Measurements from ENCODE around the gene EPO.

Gene EPO

DNA sequence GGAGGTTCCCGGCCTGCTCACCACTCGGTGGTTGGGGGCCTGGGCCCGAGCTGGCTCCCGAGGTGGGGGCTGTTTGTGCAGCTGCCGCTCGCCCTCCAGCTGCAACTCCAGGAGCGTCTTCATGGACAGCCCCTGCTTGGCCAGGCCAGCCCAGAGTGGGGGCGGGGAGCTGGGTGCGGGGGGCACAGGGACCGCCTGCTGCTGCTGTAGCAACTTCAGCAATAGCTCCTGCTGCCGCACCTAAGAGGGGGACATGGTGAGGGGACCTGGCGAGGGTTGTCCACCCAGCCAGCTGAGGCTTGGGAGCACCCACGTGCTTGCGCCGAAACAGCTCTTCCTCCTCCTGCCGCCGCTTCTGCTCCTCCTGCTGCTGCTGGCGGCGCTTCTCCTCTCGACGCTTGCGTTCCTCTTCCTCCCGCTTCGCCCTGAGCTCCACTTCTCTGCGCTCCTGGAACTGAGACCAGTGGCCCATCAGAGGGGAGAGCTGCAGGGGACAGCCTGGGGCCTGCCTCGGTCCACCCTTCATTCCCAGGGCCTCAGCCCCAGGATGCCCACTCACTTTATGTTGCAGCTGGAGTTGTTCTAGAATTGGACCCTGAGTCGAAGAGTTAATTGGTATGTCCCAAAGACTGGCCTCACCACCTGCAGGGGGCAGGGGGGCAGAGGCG is 37.1 kb upstream of the EPO start:
- H3K9me3 ChIP-seq, result no peaks in the 10 kb centered on the region
- peaks cover 100% of the 10 kb centered on the region for H3K36me3 ChIP-seq
- no peaks in the 10 kb centered on the region for H3K27me3 ChIP-seq
- no peak overlapping the region for H3K4me3 ChIP-seq
- no peak for TF ChIP-seq Cebpa-rat (IDR thresholded peaks at IDR 0.05)
- H3K9ac ChIP-seq, result no peak overlapping the region
- peaks cover 11% of the 10 kb centered on the region for H3K4me1 ChIP-seq
- no peak overlapping the region for H3K4me2 ChIP-seq
- H4K20me1 ChIP-seq, result peaks cover 96% of the 10 kb centered on the region
- no peak overlapping the region for H3K27ac ChIP-seq

DNA sequence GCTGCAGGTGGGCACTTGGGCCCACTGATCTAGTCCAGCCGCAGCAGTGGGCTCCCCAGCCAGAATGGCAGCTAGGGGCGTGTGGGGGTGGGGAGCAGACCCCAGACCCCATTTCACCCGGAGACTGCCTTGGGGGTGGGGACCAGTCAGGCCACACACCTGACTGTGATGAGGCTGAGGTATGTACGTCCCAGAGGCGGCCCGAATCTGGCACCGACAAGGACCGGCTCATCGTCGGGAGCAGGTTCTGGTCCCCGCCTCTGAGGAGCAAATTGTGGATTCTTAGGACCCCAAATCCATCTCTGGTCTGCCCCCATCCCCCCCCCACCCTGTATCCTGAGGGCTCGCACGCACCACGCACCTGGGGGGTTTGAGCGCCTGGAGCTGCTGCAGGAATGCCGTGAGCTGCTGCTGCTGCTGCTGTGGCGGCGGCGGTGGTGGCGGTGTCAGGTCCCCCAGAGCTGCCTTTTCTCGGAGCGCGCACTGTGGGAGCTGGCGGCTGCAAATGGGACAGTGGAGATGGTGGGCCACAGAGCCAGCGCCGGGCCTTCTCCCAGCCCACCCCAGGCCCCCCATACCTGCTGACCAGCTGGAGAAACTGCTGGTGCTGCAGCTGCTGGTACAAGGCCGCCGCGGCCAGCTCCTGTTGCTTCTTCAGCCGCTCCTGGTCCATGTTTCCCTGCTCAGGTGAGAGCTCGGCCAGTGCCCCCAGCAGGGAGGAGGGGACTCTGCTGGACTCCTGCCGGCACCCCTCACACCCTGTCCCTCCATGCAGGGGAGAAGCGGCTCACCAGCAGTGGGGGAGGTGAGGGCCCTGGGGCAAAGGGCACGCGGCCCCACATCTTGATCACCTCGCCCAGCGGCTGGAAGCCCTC is 36.4 kb upstream of the EPO start:
- no peak for TF ChIP-seq Cebpa-rat (IDR thresholded peaks at IDR 0.05)
- peaks cover 13% of the 10 kb centered on the region for H3K4me1 ChIP-seq
- peaks cover 96% of the 10 kb centered on the region for H4K20me1 ChIP-seq

DNA sequence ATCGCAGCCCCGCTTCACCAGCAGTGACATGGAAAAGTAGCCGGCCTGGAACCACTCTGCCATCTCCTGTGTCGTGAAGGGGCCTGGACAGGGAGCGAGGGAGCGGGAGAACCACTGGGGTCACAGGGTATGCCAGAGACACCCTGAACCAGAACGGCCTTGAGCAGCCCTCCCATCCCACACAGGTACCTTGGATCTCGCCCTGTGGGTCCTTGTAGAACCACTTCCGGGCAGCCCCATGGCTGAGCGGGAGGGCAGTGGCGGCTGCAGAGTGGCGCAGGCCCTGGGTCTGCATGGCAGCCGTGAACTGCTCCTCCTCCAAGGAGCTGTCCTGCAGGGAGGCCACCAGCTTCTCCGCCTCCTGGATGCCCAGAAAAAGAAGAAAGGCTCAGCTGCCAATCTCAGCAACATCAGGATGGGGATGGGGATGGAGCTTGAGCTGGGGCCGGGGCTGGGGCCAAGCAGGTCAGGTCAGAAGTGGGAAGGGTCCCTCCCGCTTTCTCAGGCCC is 35.7 kb upstream of the EPO start:
- H3K4me2 ChIP-seq, result no peak overlapping the region
- H3K9me3 ChIP-seq, result no peaks in the 10 kb centered on the region
- H3K27me3 ChIP-seq, result no peaks in the 10 kb centered on the region
- H3K4me1 ChIP-seq, result peaks cover 20% of the 10 kb centered on the region
- peaks cover 96% of the 10 kb centered on the region for H4K20me1 ChIP-seq
- no peak overlapping the region for H3K27ac ChIP-seq
- H3K4me3 ChIP-seq, result no peak overlapping the region
- no peak overlapping the region for H3K9ac ChIP-seq
- peaks cover 96% of the 10 kb centered on the region for H3K36me3 ChIP-seq
- no peak for TF ChIP-seq Cebpa-rat (IDR thresholded peaks at IDR 0.05)

More for the DNA sequence above, 36.4 kb upstream of the EPO start:
- no peaks in the 10 kb centered on the region for H3K9me3 ChIP-seq
- no peak overlapping the region for H3K27ac ChIP-seq
- H3K27me3 ChIP-seq, result no peaks in the 10 kb centered on the region
- no peak overlapping the region for H3K4me3 ChIP-seq
- H3K36me3 ChIP-seq, result peaks cover 100% of the 10 kb centered on the region
- no peak overlapping the region for H3K4me2 ChIP-seq
- H3K9ac ChIP-seq, result no peak overlapping the region

DNA sequence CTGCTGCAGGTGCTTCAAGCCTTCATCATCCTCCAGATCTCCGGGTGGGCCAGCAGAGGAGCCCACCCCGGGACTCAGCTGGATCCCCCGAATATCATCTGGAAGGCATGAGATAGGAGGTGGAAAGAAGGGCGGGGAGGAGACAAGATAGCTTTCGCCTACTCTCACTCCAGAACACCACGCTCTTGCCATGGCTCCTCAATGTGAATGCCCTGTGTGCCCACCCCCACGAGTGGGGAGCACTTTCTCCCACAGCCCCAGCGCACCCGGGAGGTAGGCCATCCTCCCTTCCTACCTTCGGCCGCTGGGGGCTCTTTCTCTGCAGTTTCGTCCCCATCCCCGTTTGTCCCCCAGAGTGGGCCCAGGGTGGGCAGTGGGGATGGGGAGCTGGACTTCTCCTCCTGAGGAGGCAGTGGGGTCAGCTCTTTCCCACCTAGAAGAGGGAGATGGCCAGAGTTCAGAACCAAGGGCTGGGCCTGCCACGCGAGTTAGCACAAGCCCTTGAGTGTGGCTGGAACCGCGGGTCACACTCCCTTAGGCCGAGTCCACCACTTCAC is 35.1 kb upstream of the EPO start:
- Histone ChIP-seq H3K27me3 (no peaks in the 10 kb centered on the region), H3K4me2 (no peak overlapping the region), H3K9ac (no peak overlapping the region), H3K27ac (no peak overlapping the region), H3K36me3 (peaks cover 91% of the 10 kb centered on the region), H3K4me1 (peaks cover 25% of the 10 kb centered on the region), H3K9me3 (no peaks in the 10 kb centered on the region), H3K4me3 (no peak overlapping the region), H4K20me1 (peaks cover 96% of the 10 kb centered on the region)
- no peak for TF ChIP-seq Cebpa-rat (IDR thresholded peaks at IDR 0.05)

DNA sequence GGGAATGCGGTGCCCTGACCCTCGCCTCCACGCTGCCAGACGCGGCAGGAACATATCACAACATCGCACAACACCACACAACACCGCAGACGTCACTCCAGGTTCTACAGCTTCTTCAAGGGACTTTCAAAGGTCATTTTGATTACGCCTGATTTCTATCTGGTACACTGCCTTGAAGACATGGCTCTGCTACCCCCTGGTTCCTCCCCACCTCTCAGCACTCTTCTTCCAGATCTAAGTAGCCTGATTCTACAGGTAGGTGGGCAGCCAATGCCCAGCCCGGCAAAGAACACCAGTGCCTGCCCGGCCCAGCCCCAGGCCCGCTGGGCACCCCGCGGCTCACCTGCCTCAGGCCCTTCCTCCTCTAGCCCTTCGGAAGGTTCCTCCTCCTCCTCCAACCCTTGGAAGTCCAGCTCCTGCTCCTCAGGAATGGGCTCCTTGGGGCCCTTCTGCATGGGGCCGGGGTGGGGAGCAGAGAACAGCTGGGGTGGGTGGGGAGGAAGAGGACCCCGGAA is 34.6 kb upstream of the EPO start:
- Histone ChIP-seq H3K9me3 (no peaks in the 10 kb centered on the region), H3K36me3 (peaks cover 85% of the 10 kb centered on the region), H3K4me3 (no peak overlapping the region), H3K27me3 (no peaks in the 10 kb centered on the region), H3K27ac (no peak overlapping the region), H4K20me1 (peaks cover 96% of the 10 kb centered on the region), H3K4me2 (no peak overlapping the region), H3K9ac (no peak overlapping the region), H3K4me1 (peaks cover 31% of the 10 kb centered on the region)
- TF ChIP-seq Cebpa-rat (IDR thresholded peaks at IDR 0.05), result no peak

DNA sequence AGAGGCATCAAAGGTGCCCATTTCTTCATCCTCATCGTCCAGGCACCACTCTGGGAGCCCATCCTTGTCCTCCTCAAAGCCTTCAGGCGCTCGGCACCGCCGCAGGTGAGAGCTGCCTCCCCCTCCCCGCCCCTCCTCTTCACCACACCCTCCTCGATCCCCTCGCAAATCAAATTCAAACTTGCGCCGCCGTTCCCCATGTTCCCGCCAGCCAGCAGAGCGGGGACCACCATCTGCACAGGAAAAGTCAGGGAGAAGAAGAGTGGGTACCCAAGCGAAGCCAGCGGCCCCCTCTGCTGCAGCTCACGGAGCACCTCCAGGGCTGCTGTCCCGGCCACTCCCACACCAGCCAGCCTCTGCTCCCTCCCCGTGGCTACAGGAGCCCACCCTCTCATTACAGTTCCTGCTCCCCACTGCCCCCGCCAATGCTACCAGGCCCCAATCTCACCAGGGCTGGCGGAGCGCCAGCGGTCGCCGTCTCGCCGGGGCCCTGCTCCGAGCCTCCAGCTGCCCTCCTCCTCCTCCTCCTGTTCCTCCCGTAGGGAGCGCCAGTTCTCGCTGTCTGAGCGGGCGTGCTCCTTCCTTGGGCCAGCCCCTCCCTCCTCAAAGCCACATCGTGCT is 34.0 kb upstream of the EPO start:
- H3K9ac ChIP-seq, result no peak overlapping the region

DNA sequence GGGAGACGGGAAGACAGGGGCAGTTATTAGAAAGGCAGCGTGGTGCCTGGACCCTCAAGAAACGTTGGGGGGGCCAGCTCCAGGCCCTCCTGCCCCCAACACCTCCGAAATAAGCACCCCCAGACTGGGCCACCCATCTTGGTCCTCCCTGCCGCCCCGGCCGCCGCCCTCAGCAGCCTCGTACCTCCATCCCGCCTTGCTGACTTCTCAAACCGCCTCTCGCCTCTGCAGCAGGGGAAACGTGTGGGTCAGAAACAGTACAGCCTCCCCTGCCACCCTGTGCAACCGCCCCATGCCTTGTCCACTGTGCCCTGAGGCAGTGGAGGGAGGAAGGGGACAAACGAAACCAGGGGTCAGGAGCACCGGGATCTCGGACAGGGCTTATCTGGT is 33.5 kb upstream of the EPO start:
- peaks cover 96% of the 10 kb centered on the region for H4K20me1 ChIP-seq
- H3K4me1 ChIP-seq, result peaks cover 42% of the 10 kb centered on the region
- no peak overlapping the region for H3K4me3 ChIP-seq
- no peak for TF ChIP-seq Cebpa-rat (IDR thresholded peaks at IDR 0.05)
- no peaks in the 10 kb centered on the region for H3K9me3 ChIP-seq
- H3K27ac ChIP-seq, result 0 out of 2 replicates have a peak overlapping the region, but pooled peaks have one; percentile 6
- H3K4me2 ChIP-seq, result no peak overlapping the region
- peaks cover 79% of the 10 kb centered on the region for H3K36me3 ChIP-seq
- no peaks in the 10 kb centered on the region for H3K27me3 ChIP-seq
- no peak overlapping the region for H3K9ac ChIP-seq

More for the DNA sequence above, 34.0 kb upstream of the EPO start:
- no peak overlapping the region for H3K4me3 ChIP-seq
- peaks cover 96% of the 10 kb centered on the region for H4K20me1 ChIP-seq
- no peaks in the 10 kb centered on the region for H3K27me3 ChIP-seq
- H3K27ac ChIP-seq, result 0 out of 2 replicates have a peak overlapping the region, but pooled peaks have one; percentile 6
- peaks cover 84% of the 10 kb centered on the region for H3K36me3 ChIP-seq
- no peak overlapping the region for H3K4me2 ChIP-seq
- H3K4me1 ChIP-seq, result peaks cover 37% of the 10 kb centered on the region
- TF ChIP-seq Cebpa-rat (IDR thresholded peaks at IDR 0.05), result no peak
- no peaks in the 10 kb centered on the region for H3K9me3 ChIP-seq

DNA sequence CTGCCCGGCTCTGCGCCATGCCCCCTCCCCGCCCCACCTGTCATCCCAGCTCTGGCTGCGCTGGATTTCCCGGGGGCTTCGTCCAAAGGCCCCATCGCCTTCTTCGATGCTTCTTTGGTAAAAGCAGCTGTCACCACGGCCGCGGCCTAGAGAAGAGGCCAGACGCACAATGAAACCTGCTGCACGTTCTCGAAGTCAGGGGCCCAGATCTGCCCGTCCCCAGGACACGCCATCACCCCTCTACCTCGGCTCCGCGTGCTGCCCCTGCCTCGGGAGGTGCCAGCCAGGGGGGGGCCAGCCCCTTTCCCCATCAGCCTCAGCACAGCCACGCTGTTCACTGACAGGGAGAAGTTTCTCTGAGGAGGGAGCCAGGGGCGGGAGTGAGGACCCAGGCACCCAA is 33.0 kb upstream of the EPO start:
- H3K4me1 ChIP-seq, result peaks cover 46% of the 10 kb centered on the region
- H3K27ac ChIP-seq, result no peak overlapping the region
- peaks cover 96% of the 10 kb centered on the region for H4K20me1 ChIP-seq
- no peaks in the 10 kb centered on the region for H3K27me3 ChIP-seq
- no peaks in the 10 kb centered on the region for H3K9me3 ChIP-seq
- H3K36me3 ChIP-seq, result peaks cover 75% of the 10 kb centered on the region
- H3K4me3 ChIP-seq, result no peak overlapping the region
- no peak for TF ChIP-seq Cebpa-rat (IDR thresholded peaks at IDR 0.05)
- H3K9ac ChIP-seq, result no peak overlapping the region
- H3K4me2 ChIP-seq, result no peak overlapping the region

DNA sequence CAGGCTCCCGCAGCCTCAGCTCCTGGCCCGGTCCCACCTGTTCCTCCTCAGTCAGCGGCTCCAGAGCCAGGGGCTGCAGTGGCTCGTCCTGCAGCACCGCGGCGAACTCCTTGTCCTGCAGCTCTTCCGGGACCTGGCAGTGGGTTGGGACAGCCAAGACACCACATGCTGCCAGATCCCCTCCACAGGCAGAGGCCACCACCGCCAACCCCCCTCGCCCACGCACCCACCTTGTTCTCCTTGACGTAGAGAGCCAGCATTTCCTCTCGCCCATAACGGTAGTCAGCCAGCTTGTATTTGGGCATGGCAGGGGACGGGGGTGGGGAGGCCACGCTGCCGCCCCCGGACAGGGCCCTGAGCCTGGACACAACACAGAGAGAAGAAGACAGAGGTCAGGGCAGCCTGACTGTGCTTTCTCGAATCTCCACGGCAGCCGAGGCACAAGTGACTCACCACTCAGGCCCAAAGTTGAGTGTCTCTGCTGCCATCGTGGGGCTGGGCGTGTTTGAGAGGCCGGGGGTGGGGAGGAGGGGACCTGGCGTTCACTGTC is 32.4 kb upstream of the EPO start:
- H3K9me3 ChIP-seq, result no peaks in the 10 kb centered on the region
- no peak overlapping the region for H3K4me2 ChIP-seq
- peaks cover 52% of the 10 kb centered on the region for H3K4me1 ChIP-seq
- H3K27me3 ChIP-seq, result no peaks in the 10 kb centered on the region
- peaks cover 96% of the 10 kb centered on the region for H4K20me1 ChIP-seq
- H3K27ac ChIP-seq, result peak overlapping the region; percentile 46; the same call in 1 of the 2 replicates
- no peak for TF ChIP-seq Cebpa-rat (IDR thresholded peaks at IDR 0.05)
- no peak overlapping the region for H3K4me3 ChIP-seq
- H3K9ac ChIP-seq, result no peak overlapping the region
- H3K36me3 ChIP-seq, result peaks cover 69% of the 10 kb centered on the region

All from BLaER1 (cell line).